Measurements from ENCODE around the gene RDH13.

The RDH13 gene

DNA sequence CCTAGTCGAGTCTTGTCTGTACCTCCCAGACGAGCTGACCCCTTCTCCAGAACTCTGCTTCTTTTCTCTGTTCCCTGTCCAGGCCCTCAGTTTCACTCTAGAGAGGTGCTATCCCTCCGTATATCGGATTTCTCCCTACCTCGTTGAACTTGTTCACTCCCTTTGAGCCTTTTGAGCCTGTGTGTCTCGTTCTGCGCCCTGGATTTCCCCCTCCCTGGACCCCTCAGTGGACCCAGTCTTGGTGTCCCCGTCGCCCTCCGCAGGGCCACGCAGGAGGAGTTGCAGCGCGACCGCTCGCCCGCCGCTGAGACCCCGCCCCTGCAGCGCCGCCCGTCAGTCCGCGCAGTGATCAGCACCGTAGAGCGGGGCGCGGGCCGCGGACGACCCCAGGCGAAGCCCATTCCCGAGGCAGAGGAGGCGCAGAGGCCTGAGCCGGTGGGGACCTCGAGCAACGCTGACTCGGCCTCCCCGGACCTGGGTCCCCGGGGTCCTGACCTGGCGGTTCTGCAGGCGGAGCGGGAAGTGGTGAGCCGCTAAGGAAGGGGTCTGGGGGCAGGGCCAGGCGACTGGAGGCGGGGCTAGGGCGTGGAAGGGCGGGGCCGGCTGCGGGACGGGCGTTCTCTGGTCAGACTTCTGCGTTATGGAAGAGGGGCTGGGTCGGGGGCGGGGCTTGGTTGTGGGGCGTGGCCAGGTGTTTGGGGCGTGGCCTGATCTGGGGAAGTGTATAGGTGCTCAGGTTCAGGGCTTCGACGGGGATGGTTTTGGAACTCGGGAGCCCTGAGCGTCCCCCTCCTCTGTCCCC is 18.2 kb upstream of the RDH13 start:
- TF ChIP-seq, protein P1, sequence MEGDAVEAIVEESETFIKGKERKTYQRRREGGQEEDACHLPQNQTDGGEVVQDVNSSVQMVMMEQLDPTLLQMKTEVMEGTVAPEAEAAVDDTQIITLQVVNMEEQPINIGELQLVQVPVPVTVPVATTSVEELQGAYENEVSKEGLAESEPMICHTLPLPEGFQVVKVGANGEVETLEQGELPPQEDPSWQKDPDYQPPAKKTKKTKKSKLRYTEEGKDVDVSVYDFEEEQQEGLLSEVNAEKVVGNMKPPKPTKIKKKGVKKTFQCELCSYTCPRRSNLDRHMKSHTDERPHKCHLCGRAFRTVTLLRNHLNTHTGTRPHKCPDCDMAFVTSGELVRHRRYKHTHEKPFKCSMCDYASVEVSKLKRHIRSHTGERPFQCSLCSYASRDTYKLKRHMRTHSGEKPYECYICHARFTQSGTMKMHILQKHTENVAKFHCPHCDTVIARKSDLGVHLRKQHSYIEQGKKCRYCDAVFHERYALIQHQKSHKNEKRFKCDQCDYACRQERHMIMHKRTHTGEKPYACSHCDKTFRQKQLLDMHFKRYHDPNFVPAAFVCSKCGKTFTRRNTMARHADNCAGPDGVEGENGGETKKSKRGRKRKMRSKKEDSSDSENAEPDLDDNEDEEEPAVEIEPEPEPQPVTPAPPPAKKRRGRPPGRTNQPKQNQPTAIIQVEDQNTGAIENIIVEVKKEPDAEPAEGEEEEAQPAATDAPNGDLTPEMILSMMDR (conservative IDR thresholded peaks at IDR 0.05; ENCODE audit: control insufficient read depth, insufficient read depth, low read depth, low read length): no peak
- peak; percentile 54 for DNase-seq (ENCODE audit: low read depth)
- H3K4me3 ChIP-seq (ENCODE audit: control insufficient read depth, low read depth, low read length): peak overlapping the region; percentile 40

DNA sequence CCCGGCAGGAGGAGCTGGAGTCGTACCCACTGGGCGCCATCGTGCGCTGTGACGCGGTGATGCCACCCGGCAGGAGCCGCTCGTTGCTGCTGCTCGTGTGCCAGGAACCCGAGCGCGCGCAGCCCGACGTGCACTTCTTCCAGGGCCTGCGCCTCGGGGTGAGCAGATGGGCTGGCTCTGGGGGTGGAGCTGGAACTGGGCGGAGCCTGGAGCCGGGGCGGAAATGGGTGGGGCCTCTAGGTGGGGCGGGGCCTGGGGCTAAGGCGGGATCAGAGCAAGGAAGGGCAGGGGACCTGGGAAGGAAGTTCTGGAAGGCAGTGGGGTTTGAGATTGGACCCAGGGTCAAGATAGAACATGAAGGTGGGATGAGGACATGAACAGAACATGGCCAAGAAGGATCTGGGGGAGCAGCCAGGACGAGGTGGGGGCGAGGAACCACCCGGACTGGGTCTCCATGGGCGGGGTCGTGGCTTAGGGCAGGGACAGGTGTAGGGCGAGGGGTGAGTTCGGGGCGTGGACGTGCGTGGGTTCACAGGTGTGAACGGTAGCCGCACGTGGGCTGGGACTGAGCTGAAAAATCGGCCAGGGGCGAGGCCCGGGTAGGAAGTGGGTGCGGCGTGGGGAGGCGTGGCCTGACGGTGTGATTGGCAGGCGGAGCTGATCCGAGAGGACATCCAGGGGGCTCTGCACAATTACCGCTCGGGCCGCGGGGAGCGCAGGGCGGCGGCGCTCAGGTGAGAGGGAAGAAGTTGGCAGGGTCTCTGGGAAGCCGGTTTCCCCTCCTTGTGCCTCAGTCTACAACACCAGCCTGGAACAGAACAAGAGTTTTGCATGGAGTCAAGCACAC is 17.4 kb upstream of the RDH13 start:
- TF ChIP-seq, protein P1 (conservative IDR thresholded peaks at IDR 0.05; ENCODE audit: control insufficient read depth, insufficient read depth, low read depth, low read length): no peak
- DNase-seq (ENCODE audit: low read depth): peak; percentile 67
- H3K4me3 ChIP-seq (ENCODE audit: control insufficient read depth, low read depth, low read length): peak overlapping the region; percentile 40

DNA sequence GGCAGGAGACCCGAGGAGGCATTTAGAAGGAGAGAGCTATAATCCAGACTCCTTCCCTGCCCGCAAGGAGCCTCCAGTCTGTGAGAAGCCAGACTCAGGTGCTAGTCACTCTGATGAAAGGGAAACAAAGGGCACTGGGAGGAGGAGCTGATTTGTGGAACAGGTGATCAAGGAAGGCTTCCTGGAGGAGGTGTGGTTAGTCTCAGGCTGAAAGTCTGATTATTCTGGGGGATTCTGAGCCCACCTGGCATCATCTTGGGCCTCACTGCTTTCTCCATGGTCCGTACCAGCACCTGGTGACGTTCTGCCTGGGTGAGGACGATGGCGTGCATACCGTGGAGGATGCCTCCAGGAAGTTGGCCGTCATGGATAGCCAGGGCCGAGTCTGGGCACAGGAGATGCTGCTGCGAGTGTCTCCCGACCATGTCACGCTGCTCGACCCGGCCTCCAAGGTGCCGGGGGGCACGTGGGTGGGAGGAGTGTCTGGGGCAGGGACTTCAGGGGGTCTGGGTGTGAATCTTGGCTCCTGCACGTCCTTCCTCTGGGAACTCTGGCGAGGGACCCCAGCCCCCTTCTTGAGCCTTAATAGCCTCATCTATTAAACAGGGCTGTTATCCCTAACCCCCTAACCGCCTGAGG is 16.6 kb upstream of the RDH13 start:
- no peak overlapping the region for H3K4me3 ChIP-seq (ENCODE audit: control insufficient read depth, low read depth, low read length)
- DNase-seq (ENCODE audit: low read depth): no peak
- TF ChIP-seq, protein P1 (conservative IDR thresholded peaks at IDR 0.05; ENCODE audit: control insufficient read depth, insufficient read depth, low read depth, low read length): no peak

- TF ChIP-seq, protein P1 (conservative IDR thresholded peaks at IDR 0.05; ENCODE audit: control insufficient read depth, insufficient read depth, low read depth, low read length): no peak
- no peak for DNase-seq (ENCODE audit: low read depth)
- no peak overlapping the region for H3K4me3 ChIP-seq (ENCODE audit: control insufficient read depth, low read depth, low read length)
Observed at GRCh38 chr19:55078996-55079395, 16.0 kb upstream of the RDH13 start.

- H3K4me3 ChIP-seq (ENCODE audit: control insufficient read depth, low read depth, low read length): no peak overlapping the region
- DNase-seq (ENCODE audit: low read depth): no peak
- TF ChIP-seq, protein P1 (conservative IDR thresholded peaks at IDR 0.05; ENCODE audit: control insufficient read depth, insufficient read depth, low read depth, low read length): no peak
Observed at GRCh38 chr19:55077106-55077505, 14.2 kb upstream of the RDH13 start.

DNA sequence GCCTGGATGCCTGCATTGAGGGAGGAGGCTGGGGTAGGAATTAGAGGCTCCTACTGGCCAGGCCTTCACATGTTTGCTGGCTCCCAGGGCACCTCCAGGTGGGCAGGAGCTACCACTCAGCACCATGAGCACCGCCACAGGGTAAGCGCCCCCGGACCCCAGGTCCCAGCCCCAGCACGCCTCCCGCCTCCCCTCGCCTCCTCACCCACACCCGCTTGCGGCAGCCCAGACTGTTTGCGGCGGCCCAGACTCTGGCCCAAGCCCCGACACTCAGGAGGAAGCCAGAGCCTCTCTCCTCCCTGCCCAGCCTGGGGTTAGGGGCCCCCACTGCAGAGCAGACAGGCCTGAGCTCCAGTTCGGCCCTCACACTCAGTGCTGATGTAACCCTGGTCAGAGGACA is 13.4 kb upstream of the RDH13 start:
- no peak for DNase-seq (ENCODE audit: low read depth)
- no peak overlapping the region for H3K4me3 ChIP-seq (ENCODE audit: control insufficient read depth, low read depth, low read length)
- TF ChIP-seq, protein P1 (conservative IDR thresholded peaks at IDR 0.05; ENCODE audit: control insufficient read depth, insufficient read depth, low read depth, low read length): no peak
